Measurements from ENCODE around the gene NPIPB8. TPM values are rescaled to one million over a fixed set of nuclear protein-coding genes. Genes with fewer than 3 reads are reported as not detected.

The NPIPB8 gene
- total RNA-seq (2014; rRNA removed; shearing (Covaris generic)), result not detected in 2 replicates

DNA sequence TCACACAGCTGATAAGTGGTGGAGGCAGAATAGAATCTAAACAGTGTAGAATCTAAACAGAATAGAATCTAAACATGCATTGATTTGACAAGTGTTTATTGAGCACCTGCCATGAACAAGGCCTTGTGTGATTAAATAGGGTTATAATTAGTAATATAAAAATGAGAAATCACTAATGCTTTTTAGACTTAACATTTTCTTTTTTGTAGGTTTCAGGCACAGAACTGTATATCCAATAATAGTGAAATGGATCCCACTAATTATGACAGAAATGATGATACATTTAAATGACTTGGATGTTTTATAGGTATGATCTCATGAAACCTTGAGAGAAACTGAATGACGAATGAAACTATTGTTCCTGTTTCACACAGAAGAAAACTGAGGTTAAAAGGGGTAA is at the start of gene NPIPB8:
TSS of gene NPIPB8 (plus strand) at position 301 of the 400 bp plus-strand sequence. CDS start 296 bp downstream, outside the sequence.

DNA sequence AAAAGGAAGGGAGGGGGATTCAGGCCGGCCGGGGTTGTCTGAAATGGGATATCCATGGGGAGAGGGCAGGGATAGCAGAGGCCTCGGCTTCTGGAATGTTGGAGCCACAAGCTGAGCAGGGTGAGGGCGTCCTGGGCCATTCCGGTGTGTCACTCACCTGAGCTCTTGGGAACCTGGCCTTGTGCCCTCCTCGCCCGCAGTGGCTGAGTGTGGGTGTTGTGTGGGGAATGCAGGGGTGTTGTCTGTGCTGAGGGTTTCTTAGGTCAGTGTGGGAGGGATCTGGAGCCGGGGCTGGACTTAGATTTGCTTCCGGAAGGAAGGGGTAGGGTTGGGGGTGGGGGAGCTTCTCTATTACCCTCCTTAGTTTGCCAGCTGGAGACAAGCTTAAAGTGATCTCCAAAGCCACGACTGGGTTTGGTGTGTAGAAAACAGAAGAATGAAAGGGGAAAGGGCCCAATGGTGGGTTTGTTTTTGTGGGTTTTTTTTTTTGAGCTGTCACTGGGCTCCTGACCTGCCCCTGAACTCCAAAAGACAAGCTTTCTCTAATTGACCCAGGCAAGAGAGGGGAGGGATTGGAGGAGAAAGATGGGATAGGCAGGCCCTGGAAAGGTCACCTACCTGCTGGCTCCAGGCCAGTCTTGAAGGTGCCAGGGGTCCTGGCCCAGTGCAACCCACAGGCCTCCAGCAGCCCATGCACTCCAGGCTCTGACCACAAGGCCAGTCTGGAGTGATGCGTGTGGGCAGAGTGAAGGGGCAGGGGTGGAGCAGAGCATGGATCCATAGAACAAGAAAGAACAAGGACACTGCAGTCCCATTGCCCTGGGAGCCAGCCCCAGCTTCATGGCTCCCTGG is 40.8 kb upstream of the NPIPB8 start, which contains the start of gene SULT1A2:
TSS of gene SULT1A2 (minus strand) at position 211 of the 852 bp plus-strand sequence. CDS start 1,120 bp downstream, outside the sequence.

DNA sequence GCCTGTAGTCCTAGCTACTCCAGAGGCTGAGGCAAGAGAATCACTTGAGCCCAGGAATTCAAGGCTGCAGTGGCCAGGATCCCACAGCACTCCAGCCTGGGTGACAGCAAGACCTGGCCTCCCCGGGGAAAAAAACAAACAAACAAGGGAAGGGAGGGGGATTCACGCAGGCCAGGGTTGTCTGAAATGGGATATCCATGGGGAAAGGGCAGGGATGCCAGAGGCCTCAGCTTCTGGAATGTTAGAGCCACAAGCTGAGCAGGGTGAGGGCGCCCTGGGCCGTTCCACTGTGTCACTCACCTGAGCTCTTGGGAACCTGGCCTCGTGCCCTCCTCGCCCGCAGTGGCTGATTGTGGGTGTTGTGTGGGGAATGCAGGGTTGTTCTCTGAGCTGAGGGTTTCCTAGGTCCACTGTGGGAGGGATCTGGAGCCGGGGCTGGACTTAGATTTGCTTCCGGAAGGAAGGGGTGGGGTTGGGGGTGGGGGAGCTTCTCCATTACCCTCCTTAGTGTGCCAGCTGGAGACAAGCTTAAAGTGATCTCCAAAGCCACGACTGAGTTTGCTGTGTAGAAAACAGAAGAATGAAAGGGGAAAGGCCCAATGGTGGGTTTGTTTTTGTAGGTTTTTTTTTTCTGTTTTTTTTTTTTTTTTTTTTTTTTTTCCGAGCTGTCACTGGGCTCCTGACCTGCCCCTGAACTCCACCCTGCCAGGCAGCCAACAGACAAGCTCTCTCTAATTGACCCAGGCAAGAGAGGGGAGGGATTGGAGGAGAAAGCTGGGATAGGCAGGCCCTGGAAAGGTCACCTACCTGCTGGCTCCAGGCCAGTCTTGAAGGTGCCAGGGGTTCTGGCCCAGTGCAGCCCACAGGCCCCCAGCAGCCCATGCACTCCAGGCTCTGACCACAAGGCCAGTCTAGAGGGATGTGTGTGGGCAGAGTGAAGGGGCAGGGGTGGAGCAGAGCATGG is 28.0 kb upstream of the NPIPB8 start, which contains the start of gene SULT1A1:
TSS of gene SULT1A1 (minus strand) at position 414 of the 964 bp plus-strand sequence. CDS start 1,189 bp downstream, outside the sequence.

Other genes with a start within 250 kb of the NPIPB8 start
- gene EIF3CL, start 234.2 kb upstream of the NPIPB8 start, total RNA-seq (2014; rRNA removed; shearing (Covaris generic)), result 75.5 and 80.9 TPM in 2 replicates
- not detected in 2 replicates for gene NPIPB7, start 165.7 kb upstream of the NPIPB8 start, total RNA-seq (2014; rRNA removed; shearing (Covaris generic))
- 10.3 and 15.0 TPM in 2 replicates for gene CLN3, start 146.0 kb upstream of the NPIPB8 start, total RNA-seq (2014; rRNA removed; shearing (Covaris generic))
- gene APOBR, start 143.4 kb upstream of the NPIPB8 start, total RNA-seq (2014; rRNA removed; shearing (Covaris generic)), result 0.05 and 0.19 TPM in 2 replicates
- not detected in 2 replicates for gene IL27, start 131.2 kb upstream of the NPIPB8 start, total RNA-seq (2014; rRNA removed; shearing (Covaris generic))
- gene NUPR1, start 99.1 kb upstream of the NPIPB8 start, total RNA-seq (2014; rRNA removed; shearing (Covaris generic)), result 15.4 and 20.1 TPM in 2 replicates
- 22.9 and 26.1 TPM in 2 replicates for gene SGF29, start 84.1 kb upstream of the NPIPB8 start, total RNA-seq (2014; rRNA removed; shearing (Covaris generic))
- not detected in 2 replicates for gene SULT1A2, start 41.0 kb upstream of the NPIPB8 start, total RNA-seq (2014; rRNA removed; shearing (Covaris generic))
- gene SULT1A1, start 28.0 kb upstream of the NPIPB8 start, total RNA-seq (2014; rRNA removed; shearing (Covaris generic)), result 0.80 and 1.6 TPM in 2 replicates
- 578 and 662 TPM in 2 replicates for gene EIF3C, start 73.4 kb downstream of the NPIPB8 start, total RNA-seq (2014; rRNA removed; shearing (Covaris generic))
- 0.72 and 2.2 TPM in 2 replicates for gene NPIPB9, start 113.7 kb downstream of the NPIPB8 start, total RNA-seq (2014; rRNA removed; shearing (Covaris generic))
- gene ATXN2L, start 184.9 kb downstream of the NPIPB8 start, total RNA-seq (2014; rRNA removed; shearing (Covaris generic)), result 118 and 158 TPM in 2 replicates
- 341 and 356 TPM in 2 replicates for gene TUFM, start 208.3 kb downstream of the NPIPB8 start, total RNA-seq (2014; rRNA removed; shearing (Covaris generic))
- gene SH2B1, start 225.8 kb downstream of the NPIPB8 start, total RNA-seq (2014; rRNA removed; shearing (Covaris generic)), result 28.8 and 37.8 TPM in 2 replicates
- 0.53 and 1.2 TPM in 2 replicates for gene ATP2A1, start 240.4 kb downstream of the NPIPB8 start, total RNA-seq (2014; rRNA removed; shearing (Covaris generic))